Activated CD4-positive, alpha-beta T cell treated with anti-CD3 and anti-CD28 coated beads, Interleukin-2, amount 50 U/mL, for 4 hours (primary cell): ENCODE results near the gene PKM.
"Not testable (repeated sequence)": the region's sequence is repeated elsewhere in the genome, so short reads cannot be mapped to it uniquely, and the experiment has no call there.

ENCODE experiments used
- DNase-seq, 2 experiments: peaks; one replicate each; pipeline ENCODE4 v3.0.0-alpha.2; 2020

Gene PKM

DNA sequence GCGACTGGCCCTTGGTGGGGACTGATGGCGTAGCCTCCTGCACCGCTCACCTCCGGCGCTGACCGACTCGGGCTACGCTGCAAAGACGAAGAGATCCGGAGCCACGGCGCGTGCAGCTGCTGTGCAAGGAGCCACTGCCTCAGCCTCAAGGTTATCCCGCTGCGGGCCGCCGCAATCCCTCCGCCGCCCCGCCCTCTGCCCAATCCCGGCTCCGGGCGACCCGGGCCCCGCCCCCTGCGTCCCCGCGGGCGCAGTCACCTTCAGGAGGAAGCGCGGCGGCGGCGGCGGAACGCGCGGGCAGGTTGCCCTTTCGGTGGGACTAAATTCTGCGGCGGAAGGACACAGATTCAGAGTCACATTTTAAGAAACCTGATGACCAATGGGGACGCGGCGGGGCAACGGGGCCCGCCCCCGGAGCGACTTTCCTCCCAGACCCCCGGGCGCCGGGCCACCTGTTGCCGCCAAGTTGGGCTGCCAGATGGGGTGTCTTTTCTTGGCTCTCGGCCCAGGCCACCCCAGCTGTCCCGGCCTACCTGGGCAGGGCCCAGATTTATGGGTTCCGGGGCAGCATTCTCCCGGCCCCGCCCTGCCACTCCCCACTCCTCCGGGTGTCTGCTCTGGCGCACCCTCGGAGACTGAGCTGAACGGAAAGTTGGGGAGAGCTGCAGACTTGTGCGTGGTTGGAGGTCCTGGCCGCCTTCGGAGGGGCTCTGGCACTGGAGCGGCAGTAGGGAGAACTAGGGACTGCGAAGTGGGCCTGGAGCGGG, at the start of gene PKM:
TSS of gene PKM (minus strand) at position 125 of the 767 bp plus-strand sequence. CDS start 12,093 bp downstream, outside the sequence.
- peak; percentile 93 to 94 for DNase-seq

GRCh38 chr15:72280751-72281150, 49.8 kb upstream of the PKM start:
- DNase-seq: no peak

GRCh38 chr15:72278737-72279136, 47.7 kb upstream of the PKM start:
- no peak for DNase-seq

- DNase-seq: no peak
Observed at GRCh38 chr15:72276326-72276700, 45.3 kb upstream of the PKM start.

- not testable (repeated sequence) for DNase-seq
Observed at GRCh38 chr15:72275635-72276325, 44.8 kb upstream of the PKM start.

GRCh38 chr15:72272997-72273352, 42.0 kb upstream of the PKM start:
- DNase-seq: no peak

- DNase-seq: peak; percentile 98 to 99
Observed at GRCh38 chr15:72272213-72272996, 41.4 kb upstream of the PKM start, which contains the start of gene PARP6. TSS of gene PARP6 (minus strand) at chr15:72272554. CDS start at chr15:72267477, 5,077 bp downstream.

DNA sequence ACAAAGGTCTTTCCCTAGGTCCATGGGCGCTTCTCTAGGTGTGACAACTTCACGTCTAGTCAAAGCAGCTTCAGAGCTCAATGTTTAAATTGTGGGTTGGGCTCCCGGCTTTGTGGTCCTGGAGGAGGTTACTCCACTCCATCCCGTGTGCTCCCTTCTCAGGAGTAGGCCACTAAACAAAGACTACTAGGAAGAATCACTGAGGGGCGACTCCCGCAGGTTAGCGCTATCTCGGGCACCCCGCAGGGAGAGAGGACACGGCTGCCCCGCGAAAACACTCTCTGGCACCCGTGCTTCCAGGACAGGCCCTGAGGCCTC, 40.9 kb upstream of the PKM start:
- DNase-seq: no peak

DNA sequence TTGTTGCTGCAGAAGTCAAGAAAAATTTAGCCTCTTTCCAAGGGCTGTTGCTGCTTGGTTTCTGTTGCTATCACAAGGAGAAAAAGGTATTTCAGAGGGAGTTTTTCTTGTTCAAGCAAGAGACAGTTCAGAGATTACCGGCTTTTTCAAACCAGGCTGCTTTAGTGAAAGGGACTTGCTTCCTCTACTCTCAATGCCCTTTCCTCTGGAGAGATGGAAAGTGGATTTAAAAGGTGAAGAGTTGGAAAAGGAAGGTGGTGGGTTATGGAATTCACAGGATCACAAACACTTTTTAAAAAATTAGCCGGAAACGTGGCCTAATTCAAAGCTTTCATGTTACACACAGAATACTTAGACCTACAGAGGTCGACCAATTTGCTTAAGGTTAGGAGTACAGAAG, 40.2 kb upstream of the PKM start:
- DNase-seq: no peak

DNA sequence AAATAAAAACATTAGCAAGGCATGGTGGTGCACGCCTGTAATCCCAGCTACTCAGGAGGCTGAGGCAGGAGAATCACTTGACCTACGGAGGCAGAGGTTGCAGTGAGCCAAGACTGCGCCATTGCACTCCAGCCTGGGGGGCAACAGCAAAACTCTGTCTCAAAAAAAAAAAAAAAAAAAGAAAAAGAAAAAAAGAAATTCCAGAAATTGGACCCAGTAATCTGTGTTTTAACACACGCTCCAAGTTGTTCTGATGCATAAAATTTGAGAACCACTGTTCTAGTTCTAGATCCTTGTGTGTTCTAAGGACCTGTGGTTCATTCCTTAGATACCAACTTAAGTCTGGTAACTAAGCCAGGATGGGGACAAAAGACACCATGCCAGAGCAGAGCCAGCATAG, 38.7 kb upstream of the PKM start:
- DNase-seq: no peak

DNA sequence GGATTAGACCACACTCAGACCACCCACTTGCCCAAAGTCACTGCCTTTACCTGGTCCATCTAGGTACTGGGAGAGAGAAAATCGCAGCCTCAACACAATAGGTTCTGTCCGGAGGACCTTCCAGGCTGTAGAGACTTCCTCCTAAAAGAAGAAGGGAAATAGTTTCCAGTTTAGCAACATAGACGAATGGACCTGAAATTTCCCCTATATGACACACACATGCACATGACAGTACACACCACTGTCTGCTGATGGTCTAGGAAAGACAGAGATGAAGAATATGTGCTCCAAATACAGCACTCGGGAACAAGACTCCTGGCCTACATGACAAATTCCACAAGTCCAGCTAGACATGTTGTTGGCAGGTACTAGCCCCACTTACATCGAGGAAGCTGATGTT, 34.0 kb upstream of the PKM start:
- DNase-seq: no peak

GRCh38 chr15:72252663-72253299, 21.8 kb upstream of the PKM start:
- no peak for DNase-seq

DNA sequence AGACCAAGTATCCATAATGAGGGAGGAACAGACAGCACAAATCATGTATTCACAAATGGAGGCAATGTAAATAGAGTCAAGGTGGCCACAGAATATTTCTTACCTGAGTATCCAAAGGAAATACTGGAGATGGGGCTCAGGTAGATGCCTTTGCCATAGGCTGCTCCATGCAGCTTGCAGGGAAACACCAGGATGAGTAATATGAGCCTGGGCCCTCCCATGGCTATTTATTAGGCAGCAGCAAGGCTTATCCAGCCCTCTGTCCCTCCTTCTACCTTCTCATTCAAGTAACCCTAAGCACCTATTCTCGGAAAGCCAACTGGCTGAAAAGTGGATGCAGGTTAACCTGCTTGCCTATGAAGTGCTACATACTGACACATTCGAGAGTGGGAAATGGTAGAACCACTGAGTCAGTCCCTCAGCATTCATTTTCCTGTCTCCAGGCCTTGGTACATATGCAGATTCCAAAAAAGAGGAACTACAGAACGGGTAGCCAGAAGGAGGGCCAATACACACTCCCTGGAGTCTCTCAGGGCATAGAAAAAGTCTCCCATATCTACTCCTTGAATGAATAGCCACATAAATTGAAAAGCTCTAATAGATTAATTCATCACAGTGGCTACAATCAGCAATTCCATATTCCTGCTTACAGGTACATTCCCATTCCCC, 18.3 kb upstream of the PKM start:
- DNase-seq: no peak

- DNase-seq: no peak
Observed at GRCh38 chr15:72248514-72248913, 17.5 kb upstream of the PKM start.

DNA sequence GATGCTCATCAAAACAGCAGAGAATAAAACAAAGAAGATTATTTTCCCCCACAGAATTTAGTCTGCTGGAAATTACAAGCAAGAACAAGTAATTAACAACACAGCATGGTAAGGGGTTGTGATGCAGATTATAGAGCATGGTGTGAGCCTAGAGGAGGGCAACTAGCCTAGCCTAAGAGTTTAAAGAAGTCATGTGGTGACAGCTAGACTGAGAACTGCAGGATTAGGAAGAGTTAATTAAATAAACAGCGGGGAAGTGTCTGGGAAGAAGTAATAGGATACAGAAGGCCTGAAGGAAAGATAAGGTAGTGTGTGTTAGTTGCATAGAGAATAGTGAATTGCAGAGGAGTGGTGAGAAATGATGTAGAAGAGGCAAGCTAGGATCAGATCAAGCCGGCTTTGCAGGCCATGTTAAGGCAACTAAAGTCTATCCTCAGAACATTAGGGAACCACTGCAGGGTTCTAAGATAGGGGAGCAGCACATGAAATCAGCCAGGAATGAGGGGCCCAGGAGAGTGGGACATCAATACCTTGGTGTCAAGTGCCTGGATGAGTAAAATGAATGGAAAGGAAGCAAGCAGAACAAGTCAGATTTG, 11.9 kb upstream of the PKM start:
- no peak for DNase-seq

DNA sequence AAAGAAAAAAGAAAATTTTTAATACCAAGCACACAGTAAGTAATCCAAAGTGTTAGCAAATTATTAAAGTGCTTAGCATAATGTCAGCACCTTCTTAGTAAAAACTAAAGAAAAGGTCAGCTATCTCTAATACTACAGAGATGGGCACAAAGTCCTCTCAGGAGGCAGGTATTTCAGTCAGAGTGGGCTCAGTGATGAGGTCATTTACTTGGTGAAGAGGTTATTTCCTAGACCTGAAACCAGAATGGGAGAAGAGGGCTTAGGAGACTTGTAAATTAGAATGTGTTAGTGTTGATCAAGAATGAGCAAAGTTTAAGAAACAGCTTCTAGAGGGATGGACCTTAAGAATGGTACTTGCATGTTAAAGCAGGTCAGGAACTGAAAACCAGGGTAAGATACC, 8.7 kb upstream of the PKM start:
- DNase-seq: no peak

DNA sequence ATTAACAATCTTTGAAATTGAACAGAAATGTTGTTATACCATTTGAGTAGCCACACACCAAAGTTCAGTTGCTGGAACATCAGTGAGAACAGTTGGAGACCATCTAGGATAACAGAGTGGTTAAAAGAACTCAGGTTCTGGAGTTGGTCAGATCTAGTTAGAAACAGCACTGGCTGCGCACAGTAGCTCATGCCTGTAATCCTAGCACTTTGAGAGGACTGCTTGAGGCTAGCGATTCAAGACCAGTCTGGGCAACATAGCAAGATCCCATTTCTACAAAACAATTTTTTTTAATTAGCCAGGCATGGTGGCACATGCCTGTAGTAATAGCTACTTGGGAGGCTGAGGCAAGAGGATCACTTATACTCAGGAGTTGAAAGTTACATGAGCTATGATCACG, 7.6 kb upstream of the PKM start:
- DNase-seq: no peak

DNA sequence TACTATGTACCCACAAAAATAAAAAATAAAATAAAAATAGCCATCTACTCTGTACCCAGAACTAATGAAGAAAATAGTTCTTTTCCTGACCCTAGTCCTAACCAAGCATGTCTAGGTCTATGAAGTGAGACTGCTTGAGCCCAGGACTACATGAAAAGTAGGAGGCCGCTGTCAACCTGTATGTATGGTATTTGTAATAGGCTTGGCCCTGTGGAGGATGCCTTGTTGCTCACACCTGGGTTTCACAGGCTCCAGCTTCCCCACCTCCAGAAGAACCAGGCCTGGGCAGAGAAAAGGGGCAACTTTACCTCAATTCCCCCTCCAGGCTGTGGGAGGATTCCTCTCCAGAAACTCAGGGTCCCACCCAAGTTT, 6.8 kb upstream of the PKM start:
- DNase-seq: no peak

- DNase-seq: peak; percentile 59 to 63
Observed at GRCh38 chr15:72237029-72237852, 6.3 kb upstream of the PKM start.

DNA sequence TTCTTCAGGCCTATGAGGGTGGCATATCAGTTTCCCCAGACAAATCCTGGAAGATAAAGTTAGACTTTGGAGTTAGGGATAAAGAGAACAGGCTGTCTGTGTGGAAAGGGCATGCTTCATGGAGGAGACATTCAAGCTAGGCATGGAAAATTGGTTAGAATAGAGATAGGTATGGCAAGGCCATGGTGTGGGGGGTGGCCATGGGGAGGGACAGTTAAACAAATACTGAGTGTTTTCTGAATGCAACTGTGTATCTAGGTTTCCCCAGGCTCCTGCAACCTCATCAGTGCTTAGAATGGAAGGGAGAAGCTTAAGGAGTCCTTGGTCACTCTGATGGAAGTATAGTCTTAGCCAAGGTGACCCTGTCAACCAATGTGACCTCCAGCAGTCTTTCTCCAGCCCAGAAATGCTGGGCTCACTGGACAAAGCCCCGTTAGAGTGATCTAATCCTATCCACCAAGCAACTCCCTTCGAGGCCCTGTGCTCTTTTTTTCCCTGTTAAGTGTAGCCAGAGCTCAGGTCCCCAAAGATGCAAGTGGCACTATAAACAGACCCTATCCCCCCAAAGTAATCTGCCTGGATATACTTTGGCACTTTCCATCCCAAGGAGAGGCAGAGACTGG, 5.5 kb upstream of the PKM start:
- DNase-seq: no peak

GRCh38 chr15:72235298-72235697, 4.3 kb upstream of the PKM start:
- DNase-seq: no peak
